GM18909 (cell line): ENCODE data around the gene VASP.
A peak's percentile ranks its signal among the peaks of the same experiment; 100 is the strongest.

ENCODE experiments used
- ATAC-seq: cut with Tn5 transposase; IDR thresholded peaks from one replicate; pipeline ENCODE4 v1.9.1; 2021; ENCODE audit warnings: mild to moderate bottlenecking; ENCODE audit not compliant: unreplicated experiment, poor library complexity

Gene VASP

DNA sequence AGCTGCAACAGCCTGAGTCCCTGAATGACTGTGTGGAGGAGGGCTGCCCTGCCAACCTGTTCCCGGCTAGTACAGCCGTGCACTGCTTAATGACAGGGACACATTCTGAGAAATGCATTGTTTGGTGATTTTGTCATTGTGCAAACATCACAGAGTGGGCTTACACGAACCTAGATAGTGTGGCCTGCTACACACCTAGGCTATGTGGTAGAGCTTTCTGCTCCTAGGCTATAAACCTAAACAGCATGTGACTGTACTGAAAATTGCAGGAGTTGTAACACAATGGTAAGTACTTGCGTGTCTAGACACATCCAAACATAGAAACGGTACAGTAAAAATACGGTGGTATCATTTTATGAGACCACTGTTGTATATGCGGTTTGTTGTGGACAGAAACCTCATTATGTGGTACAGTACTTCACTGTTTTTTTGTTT, 35.0 kb downstream of the VASP start:
- ATAC-seq: no peak

DNA sequence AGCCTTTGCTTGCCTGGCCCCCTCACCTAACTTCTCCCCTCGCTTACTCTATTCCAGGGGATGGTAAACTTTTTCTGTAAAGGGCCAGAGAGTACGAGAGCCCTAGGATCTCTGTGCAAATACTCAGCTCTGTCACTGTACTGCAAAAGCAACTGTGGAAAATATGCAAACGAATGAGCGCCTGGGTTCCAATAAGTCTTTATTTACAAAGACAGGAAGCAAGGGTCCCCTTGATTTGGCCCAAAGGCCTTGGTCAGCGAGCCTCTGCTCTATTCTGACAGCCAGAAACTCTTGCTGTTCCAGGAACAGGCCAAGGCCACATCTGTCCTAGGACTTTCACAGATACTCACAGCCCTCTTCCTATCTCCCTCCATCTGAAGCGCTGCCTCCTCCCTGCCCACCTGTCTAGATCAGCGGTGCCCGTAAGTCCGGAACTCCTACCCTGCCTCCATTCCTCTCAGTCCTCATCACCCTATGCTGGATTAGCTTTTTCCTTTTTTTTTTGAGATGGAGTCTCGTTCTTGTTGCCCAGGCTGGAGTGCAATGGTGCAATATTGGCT, 40.0 kb downstream of the VASP start:
- ATAC-seq: no peak

DNA sequence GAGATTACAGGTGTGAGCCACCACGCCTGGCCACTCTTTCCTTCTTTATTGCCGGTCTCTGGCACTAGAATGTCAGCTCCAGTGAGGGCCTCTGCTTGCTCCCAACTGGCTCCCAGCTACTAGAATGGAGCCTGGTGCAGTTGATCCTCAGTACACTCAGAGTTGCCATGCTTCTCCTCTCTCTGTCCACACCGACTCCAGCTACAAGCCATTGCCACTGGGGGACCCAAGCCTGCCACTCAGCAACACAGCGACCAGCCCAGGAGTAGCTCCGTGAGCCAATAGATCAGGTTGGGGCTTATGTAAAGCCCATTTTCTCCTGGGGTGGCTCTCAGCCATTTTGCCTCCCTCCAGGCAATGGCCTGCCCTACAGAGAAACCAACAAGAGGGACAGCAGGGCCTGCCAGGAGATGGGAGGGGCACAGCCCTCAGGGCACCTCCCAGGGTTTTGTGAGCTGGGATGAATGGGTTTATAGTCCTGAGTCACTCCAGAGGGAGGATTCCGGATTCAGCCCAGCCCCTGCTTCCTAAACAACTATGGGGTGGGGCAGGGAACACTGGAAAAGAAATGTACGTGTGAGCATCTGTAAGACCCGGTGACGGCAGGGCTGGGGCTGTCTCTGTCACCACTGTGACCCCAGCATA, 40.8 kb downstream of the VASP start:
- no peak for ATAC-seq

DNA sequence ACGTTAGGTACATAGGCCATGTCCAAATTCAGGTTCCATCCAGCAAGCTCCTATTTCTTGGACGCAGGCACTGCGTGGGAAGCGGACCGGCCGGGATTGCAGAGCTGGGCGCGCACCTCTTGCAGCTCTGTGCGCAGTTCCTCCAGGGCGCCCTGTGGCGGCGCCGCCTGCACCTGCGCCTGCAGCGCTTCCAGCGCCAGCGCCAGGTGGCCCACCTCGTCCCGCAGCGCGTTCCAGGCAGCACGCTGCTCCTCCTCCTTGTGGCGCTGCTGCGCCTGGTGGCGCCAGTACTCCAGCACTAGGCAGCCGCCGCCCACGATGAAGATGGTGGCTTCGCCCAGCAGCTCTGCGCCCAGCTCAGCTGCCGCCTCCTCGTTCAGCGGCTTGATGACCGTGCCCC, 46.2 kb downstream of the VASP start:
- no peak for ATAC-seq

DNA sequence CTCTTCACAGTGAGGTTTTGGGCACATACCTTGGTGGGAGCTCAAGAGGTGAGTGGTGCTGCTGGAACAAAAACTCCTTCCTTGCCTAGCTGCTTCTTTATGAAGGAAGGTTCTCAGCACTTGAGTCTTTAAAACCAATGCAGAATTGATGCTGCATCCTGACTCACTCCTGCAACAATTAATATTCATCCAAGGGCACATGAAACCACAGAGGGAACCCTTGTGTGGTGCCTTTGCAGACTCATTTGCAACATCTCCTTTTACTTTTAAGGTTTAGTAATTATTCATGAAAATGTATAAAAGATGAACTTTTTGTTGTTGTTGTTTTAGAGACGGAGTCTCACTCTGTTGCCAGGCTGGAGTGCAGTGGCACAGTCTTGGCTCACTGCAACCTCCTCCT, 47.2 kb downstream of the VASP start:
- ATAC-seq: no peak

DNA sequence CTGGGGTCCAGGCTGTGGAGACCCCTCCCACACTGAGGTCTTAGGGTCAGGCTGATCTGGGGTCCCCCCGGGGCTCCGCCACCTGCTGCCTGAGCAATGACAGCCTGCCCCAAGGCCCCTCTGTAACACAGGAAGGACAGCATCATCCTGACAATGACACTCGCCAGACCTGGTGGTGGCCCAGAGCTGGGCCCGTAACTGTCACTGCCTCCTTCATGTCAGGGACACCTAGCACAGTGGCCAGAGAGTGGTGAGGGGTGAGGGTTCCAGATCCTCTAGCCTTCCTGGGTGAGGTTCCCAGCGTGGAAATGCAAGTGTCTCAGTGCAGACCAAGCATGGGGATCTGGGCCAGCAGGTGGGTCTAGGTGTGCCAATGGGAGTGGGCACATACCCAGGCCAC, 49.6 kb downstream of the VASP start:
- ATAC-seq: no peak

DNA sequence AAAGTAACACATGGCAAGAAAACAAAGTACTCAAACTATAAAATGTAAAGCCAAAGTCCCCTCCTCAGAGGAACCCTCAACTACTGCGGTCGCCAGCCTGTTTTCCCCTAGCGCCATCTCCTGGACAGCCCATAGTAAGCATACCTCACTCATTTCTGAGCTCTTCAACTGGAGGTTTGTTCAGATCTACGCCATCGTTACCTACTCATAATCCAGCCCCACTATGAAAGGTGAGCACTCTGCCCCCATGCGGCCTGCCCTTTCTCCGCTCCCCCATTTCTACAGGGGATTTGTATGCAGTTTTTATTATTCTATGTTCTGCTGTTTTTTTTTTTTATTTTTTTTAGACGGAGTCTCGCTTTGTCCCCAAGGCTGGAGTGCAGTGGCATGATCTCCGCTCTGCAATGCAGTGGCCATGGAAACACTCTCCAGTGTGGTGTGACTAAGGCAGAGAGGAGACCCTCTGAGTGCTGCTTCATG, 51.2 kb downstream of the VASP start:
- ATAC-seq: peak; percentile 68

DNA sequence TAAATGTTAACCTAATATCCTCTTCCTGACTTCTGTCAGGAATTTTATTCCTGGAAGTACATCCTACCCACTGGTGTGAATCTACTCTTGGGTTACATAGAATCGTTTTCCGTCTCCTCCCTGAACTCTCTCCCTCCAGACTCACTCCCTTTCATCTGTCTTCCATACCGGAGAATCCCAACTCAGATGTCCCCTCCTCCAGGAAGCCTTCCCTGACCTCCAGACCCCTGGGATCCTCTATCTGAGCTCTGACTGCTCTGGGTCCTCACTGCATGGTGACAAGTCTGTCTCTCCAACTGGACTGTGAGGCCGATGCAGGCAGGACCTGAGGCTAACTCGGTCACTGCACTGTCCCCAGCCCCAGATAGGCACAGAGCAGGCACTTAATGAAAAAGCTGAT, 52.8 kb downstream of the VASP start:
- no peak for ATAC-seq

DNA sequence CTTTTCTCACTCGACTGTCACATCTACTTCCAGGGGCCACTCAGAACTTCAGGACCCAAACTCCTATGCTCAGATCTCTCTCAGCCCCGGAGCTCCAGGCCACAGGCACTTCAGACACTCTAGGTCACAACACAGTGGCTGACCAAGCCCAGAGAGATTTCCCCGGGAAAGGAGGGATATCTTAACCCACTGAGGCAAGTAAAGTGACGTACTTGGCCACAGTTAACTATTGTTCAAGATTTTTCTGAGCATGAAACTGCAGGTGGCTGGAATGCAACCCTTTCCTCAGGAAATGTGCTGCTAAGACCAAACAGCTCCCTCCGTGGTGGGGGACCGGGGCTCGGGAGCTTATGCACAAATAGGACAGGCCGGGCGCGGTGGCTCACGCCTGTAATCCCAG, 53.4 kb downstream of the VASP start:
- ATAC-seq: no peak

DNA sequence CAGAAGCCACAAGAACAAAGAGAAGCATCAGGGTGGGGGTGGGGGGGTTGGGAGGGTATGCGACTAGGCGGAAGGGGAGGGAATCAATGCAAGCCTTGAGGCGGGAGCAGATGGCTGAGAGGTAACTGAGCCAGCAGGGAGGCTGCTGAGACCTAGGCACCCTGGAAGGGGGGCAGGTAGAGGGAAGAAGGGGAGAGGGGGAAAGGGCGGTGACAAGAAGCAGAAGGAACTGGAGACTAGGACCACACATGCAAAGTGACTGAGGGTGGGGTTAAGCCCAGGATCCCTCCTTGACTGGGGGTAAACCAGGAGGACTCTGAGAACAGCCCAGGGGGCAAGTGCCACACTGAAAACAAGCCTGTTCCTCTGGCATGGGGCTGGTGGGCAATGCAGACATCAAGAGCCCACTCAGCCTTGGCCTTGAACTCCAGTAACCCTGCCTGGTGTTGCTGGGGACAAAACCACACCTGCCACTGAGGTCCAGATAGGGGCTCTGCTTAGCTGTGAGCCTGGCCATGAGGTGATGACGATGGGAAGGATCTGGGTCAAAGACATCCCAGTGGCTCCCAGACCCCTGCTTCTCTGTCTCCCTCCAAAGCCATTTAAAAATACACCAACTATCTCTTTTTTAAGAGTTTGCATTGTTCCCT, 57.0 kb downstream of the VASP start:
- ATAC-seq: no peak

DNA sequence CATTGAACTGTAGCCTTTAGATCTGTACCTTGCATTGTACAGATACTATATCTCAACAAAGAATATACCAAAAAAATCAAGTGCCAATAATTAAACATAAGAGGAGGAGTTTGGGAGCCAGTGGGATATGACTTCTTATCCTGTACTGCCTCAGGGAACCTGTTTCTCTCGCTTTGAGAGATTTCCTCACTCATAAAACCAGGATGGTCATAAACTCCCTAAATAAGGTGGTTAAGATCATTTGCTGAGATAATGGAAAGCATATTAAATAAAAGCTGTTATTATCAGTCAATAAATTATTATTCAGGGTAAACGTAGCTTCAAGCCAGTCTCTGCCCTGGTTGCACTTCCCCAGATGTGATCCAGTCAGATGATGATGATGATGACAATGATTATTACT, 60.3 kb downstream of the VASP start:
- ATAC-seq: no peak

DNA sequence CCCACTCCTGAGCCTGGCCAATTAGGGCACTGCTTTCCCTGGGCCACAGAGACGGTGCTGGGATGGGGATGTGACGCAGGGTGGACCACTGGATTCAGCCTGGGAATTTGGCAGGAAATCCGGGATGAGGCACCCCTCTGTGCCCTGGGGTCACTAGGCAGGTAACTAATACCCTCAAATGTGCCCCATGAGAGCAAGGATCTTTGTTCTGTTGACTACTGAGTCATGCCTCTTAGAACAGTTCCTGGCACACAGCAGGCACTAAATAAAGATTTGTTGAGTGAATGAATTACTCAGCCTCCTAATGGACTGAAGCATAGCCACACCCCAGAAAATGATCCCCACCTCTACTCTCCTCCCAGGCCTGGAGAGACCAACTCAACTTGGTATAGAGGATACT, 61.5 kb downstream of the VASP start:
- no peak for ATAC-seq

DNA sequence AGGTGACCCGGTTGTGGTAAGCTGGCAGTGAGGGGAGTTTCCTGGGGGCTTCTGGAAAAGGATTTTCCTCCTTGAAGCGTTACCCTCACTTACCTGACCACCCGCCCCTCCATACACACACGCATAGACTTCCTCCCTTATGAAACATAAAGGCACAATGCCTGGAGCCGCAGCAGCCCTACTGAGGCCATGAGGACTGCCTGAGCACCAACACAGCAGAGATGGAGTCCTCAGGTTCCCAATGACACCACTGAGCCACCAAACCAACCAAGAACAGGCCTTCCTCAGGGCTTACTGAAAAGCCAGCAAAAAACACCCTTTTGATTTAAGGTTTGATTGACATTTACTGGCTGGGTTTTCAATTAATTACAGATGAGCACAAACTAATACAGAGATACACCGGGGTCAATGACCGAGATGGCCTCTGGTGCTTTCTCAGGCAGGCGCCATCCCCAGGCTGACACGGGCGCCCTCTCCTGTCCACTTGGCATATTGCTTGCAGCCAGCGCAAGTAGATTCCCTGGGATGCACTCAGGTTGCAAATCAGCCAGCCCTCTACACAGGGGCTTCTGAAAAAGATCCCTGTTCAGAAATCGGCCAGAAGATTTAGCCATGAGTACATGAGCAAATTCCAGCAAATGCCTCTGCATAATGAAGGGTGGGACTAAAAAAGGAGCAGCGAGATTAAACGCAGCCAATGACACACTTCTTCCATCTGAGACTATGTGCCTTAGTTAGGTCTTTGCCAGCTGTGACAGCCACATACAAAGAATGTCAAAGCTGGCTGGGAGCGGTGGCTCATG, 62.5 kb downstream of the VASP start:
- no peak for ATAC-seq

DNA sequence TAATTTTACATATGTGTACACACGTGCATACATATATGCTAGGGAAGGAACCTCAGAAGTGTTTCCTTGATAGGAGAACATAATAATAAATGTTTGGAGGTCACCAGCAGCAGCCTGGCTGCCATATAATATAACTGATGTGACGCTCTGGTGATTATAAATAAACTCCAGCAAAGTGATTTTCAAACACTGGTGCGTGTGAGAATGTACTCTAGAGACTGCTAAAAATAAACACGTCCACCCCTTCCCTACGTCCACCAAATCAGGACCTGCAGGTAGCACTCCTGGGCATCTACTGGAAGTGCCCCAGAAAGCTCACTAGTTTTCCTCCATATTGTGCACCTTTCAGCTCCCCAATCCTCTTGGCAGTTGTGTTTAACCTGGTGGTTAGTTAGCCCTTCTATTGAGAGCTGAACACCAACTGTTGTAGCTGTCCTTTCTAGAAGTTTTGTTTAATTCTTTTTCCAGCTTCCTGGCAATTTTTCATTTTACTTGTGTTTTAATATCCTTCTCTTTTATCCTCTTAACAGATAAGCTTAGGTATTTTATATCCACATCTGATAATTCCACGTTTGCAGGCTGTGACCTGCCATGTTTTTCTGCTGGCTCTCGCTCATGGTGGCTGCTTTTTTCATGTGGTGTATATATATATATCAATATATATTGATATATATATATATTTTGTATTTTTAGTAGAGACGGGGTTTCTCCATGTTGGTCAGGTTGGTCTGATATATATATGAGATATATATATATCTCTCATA, 64.4 kb downstream of the VASP start:
- no peak for ATAC-seq

DNA sequence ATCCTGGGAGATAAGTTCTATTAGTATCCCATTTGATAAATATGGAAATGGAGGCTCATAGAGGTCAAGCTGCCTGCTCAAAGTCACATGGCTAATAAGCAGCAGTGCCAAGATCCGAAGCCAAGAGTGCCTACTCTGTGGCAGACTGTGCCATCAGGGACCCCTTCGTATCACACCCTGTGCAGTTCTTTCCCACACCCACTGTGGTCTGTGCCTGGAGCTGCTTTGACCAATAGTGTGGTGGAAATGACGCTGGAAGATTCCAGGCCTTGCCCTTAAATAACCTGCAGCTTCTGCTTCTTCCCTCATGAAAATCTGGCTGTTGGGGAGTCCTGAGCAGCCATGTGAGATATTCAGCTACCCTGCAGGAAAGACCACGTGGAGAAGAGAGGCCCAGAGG, 67.2 kb downstream of the VASP start:
- no peak for ATAC-seq

DNA sequence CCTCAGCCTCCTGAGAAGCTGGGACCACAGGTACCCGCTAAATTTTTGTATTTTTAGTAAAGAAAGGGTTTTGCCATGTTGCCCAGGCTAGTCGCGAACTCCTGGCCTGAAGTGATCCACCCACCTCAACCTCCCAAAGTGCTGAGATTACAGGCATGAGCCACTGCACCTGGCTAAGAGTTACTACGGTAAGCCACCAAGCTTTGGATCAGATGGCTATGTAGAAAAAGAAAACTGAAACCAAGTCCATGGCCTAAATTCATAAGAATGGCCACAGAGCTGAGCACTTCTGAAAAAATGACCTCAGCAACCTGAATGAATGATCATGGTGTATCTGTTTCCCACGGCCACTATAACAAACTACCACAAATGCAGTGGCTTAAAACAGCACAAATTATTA, 67.9 kb downstream of the VASP start:
- no peak for ATAC-seq
